Natural killer cell (primary cell): Measurements from ENCODE around the gene SH3BP1. TPM values are rescaled to one million over a fixed set of nuclear protein-coding genes. Genes with fewer than 3 reads are reported as not detected.

Experiments
- ATAC-seq, 3 donors: fragments of 150-1000 bp in 2 of 3; fragments of 200-7000 bp in 1 of 3; cut with Tn5 transposase; 1 replicate in 1 of 3; 2 replicates in 2 of 3; pipeline ENCODE4 v1.10.0; 2021; ENCODE audit warnings: mild to moderate bottlenecking in 2 of 3, moderate library complexity in 2 of 3
- DNase-seq, 2 donors: peaks; one replicate each; pipeline versions ENCODE4 v3.0.0 to v3.0.0-alpha.2; 2013 to 2021; ENCODE audit warnings: mixed read lengths in 1 of 2
- H3K27ac ChIP-seq: one replicate; pipeline ENCODE4 v1.5.1; 2013; ENCODE audit warnings: mild to moderate bottlenecking, low read length
- H3K27me3 ChIP-seq: one replicate; pipeline ENCODE4 v1.6.1; 2013; ENCODE audit warnings: low read length; ENCODE audit not compliant: control insufficient read depth, insufficient read depth
- H3K36me3 ChIP-seq: one replicate; pipeline ENCODE4 v1.6.1; 2013; ENCODE audit warnings: low read length; ENCODE audit not compliant: control insufficient read depth, insufficient read depth
- H3K4me1 ChIP-seq: one replicate; pipeline ENCODE4 v1.6.1; 2013; ENCODE audit warnings: low read length; ENCODE audit not compliant: control insufficient read depth, insufficient read depth
- H3K4me3 ChIP-seq: one replicate; pipeline ENCODE4 v1.5.1; 2013; ENCODE audit warnings: low read length
- H3K9me3 ChIP-seq: one replicate; pipeline ENCODE4 v1.6.1; 2013; ENCODE audit warnings: low read length; ENCODE audit not compliant: control insufficient read depth, insufficient read depth
- H3K27ac Mint-ChIP-seq, 2 donors: one replicate each; pipeline ENCODE4 v1.8.0; 2022; ENCODE audit warnings: mild to moderate bottlenecking in 2 of 2, mixed read lengths in 2 of 2, moderate library complexity in 1 of 2
- H3K27me3 Mint-ChIP-seq, 2 donors: one replicate each; pipeline ENCODE4 v1.8.0; 2022; ENCODE audit warnings: low read depth in 2 of 2, mixed read lengths in 2 of 2
- H3K36me3 Mint-ChIP-seq: one replicate; pipeline ENCODE4 v1.8.0; 2022; ENCODE audit warnings: mixed read lengths
- H3K4me1 Mint-ChIP-seq, 2 donors: one replicate each; pipeline ENCODE4 v1.8.0; 2022; ENCODE audit warnings: mixed read lengths in 2 of 2
- H3K4me3 Mint-ChIP-seq: one replicate; pipeline ENCODE4 v1.8.0; 2022; ENCODE audit warnings: mild to moderate bottlenecking, moderate library complexity, mixed read lengths
- H3K9me3 Mint-ChIP-seq, 2 donors: one replicate each; pipeline ENCODE4 v1.8.0; 2022; ENCODE audit warnings: mixed read lengths in 2 of 2
- CTCF ChIP-seq: fragments of 200-600 bp; IDR thresholded peaks from one replicate; pipeline ENCODE4 v1.8.0; 2022; ENCODE audit warnings: antibody characterized with exemption
- WGBS: methylation state at CpG from one replicate; pipeline ENCODE4 v1.1.7; 2013; ENCODE audit warnings: missing lambda C conversion rate; ENCODE audit not compliant: insufficient coverage; 5-methylcytosine and 5-hydroxymethylcytosine counted together
- intact Hi-C: fragments of 100-400 bp; cut with micrococcal nuclease; formaldehyde crosslinking; loops from one replicate; pipeline ENCODE4 v1.14.2; 2022
- total RNA-seq, 4 donors: library from RNA; stranded (reverse); fragments of 120-200 nt in 1 of 4; gene quantifications; one replicate each; pipeline versions ENCODE4 v1.2.3 to v1.2.4, GENCODE V29; 2013 to 2022

The SH3BP1 gene
- total RNA-seq, 3 donors from 2014 or later (not counting 1 experiment from before 2014, with no cell fraction given), result 163 to 189 (median 163) TPM

- H3K4me3 Mint-ChIP-seq, result no peak overlapping the region
- H3K4me1 Mint-ChIP-seq, result peaks cover 34 to 61% of the 10 kb centered on the region in 2 donors
- no peaks in the 10 kb centered on the region for H3K9me3 Mint-ChIP-seq
- H3K27ac ChIP-seq, result peak overlapping the region; percentile 97
- H3K36me3 ChIP-seq, result peaks cover 5% of the 10 kb centered on the region
- no peak for ATAC-seq
- peak overlapping the region; percentile 94 to 97 for H3K27ac Mint-ChIP-seq
- intact Hi-C loops, result loop anchor here (5.0 kb wide), 1 partner anchor 71 kb away; the partner anchor contains the start of gene GGA1
- H3K9me3 ChIP-seq, result no peaks in the 10 kb centered on the region
- no peaks in the 10 kb centered on the region for H3K27me3 ChIP-seq
- H3K27me3 Mint-ChIP-seq, result no peaks in the 10 kb centered on the region
- WGBS, result 74% methylated on average over 15 of the region's 18 CpGs
- H3K36me3 Mint-ChIP-seq, result no peaks in the 10 kb centered on the region
- H3K4me1 ChIP-seq, result peaks cover 61% of the 10 kb centered on the region
- TF ChIP-seq CTCF, result no peak
- no peak overlapping the region for H3K4me3 ChIP-seq
- DNase-seq, result no peak
Measured at GRCh38 chr22:37678372-37678771, 38.9 kb downstream of the SH3BP1 start.

GRCh38 chr22:37679670-37680069, 40.2 kb downstream of the SH3BP1 start:
- intact Hi-C loops, result loop anchor here (5.0 kb wide), 1 partner anchor 72 kb away; the partner anchor contains the start of gene GGA1
- H3K4me1 ChIP-seq, result peaks cover 49% of the 10 kb centered on the region
- no peak overlapping the region for H3K4me3 ChIP-seq
- no peak overlapping the region for H3K27ac ChIP-seq
- H3K27me3 ChIP-seq, result no peaks in the 10 kb centered on the region
- no peaks in the 10 kb centered on the region for H3K36me3 Mint-ChIP-seq
- no peaks in the 10 kb centered on the region for H3K9me3 Mint-ChIP-seq
- peak overlapping the region; percentile 21 for H3K4me3 Mint-ChIP-seq
- ATAC-seq, result no peak
- peak overlapping the region; percentile 62 to 81 for H3K27ac Mint-ChIP-seq
- H3K36me3 ChIP-seq, result peaks cover 5% of the 10 kb centered on the region
- WGBS, result 94% methylated on average over 7 of the region's 8 CpGs
- H3K27me3 Mint-ChIP-seq, result no peaks in the 10 kb centered on the region
- no peak for TF ChIP-seq CTCF
- H3K4me1 Mint-ChIP-seq, result peaks cover 34 to 48% of the 10 kb centered on the region in 2 donors
- DNase-seq, result no peak
- H3K9me3 ChIP-seq, result no peaks in the 10 kb centered on the region

GRCh38 chr22:37680191-37680851, 40.9 kb downstream of the SH3BP1 start:
- H3K36me3 Mint-ChIP-seq, result no peaks in the 10 kb centered on the region
- ATAC-seq, result no peak
- no peak for DNase-seq
- peaks cover 5% of the 10 kb centered on the region for H3K36me3 ChIP-seq
- H3K4me3 ChIP-seq, result no peak overlapping the region
- no peaks in the 10 kb centered on the region for H3K9me3 Mint-ChIP-seq
- peaks cover 43% of the 10 kb centered on the region for H3K4me1 ChIP-seq
- no peaks in the 10 kb centered on the region for H3K9me3 ChIP-seq
- peak overlapping the region; percentile 62 to 81 for H3K27ac Mint-ChIP-seq
- no peak for TF ChIP-seq CTCF
- H3K27me3 ChIP-seq, result no peaks in the 10 kb centered on the region
- intact Hi-C loops, result no loop called here
- WGBS, result 94% methylated on average over 7 of the region's 7 CpGs
- no peaks in the 10 kb centered on the region for H3K27me3 Mint-ChIP-seq
- peaks cover 31 to 42% of the 10 kb centered on the region in 2 donors for H3K4me1 Mint-ChIP-seq
- H3K27ac ChIP-seq, result no peak overlapping the region
- no peak overlapping the region for H3K4me3 Mint-ChIP-seq
